Neural crest cell (in vitro differentiated cells): ENCODE measurements around the gene SRGAP3. TPM values are rescaled to one million over a fixed set of nuclear protein-coding genes. Genes with fewer than 3 reads are reported as not detected.

ENCODE experiments used
- DNase-seq: peaks from one replicate; pipeline ENCODE4 v3.0.0; 2021; ENCODE audit warnings: low read depth, mixed read lengths, low spot score
- H3K27ac Mint-ChIP-seq: one replicate; pipeline ENCODE4 v1.8.0; 2021; ENCODE audit warnings: mild to moderate bottlenecking, mixed read lengths; ENCODE audit not compliant: unreplicated experiment
- H3K27me3 Mint-ChIP-seq: 2 replicates; pipeline ENCODE4 v1.8.0; 2021; ENCODE audit warnings: low read depth, mild to moderate bottlenecking, mixed read lengths
- H3K36me3 Mint-ChIP-seq: 2 replicates; pipeline ENCODE4 v1.8.0; 2021; ENCODE audit warnings: low read depth, mild to moderate bottlenecking, mixed read lengths
- H3K4me1 Mint-ChIP-seq: 2 replicates; pipeline ENCODE4 v1.8.0; 2021; ENCODE audit warnings: mixed read lengths
- H3K4me3 Mint-ChIP-seq: one replicate; pipeline ENCODE4 v1.8.0; 2021; ENCODE audit warnings: mild to moderate bottlenecking, mixed read lengths
- H3K9me3 Mint-ChIP-seq: 2 replicates; pipeline ENCODE4 v1.8.0; 2021; ENCODE audit warnings: mixed read lengths
- total RNA-seq: library from RNA; stranded (reverse); gene quantifications from 2 replicates; pipeline ENCODE4 v1.2.1, GENCODE V29; 2021
- TF ChIP-seq, protein P1 (sequence below): fragments of 200-600 bp; sonication (generic); conservative IDR thresholded peaks from 2 replicates; pipeline ENCODE4 v1.5.0; 2021; ENCODE audit warnings: antibody characterized with exemption, mild to moderate bottlenecking

Gene SRGAP3
- total RNA-seq, 1 donor from 2014 or later: 58.4 TPM

DNA sequence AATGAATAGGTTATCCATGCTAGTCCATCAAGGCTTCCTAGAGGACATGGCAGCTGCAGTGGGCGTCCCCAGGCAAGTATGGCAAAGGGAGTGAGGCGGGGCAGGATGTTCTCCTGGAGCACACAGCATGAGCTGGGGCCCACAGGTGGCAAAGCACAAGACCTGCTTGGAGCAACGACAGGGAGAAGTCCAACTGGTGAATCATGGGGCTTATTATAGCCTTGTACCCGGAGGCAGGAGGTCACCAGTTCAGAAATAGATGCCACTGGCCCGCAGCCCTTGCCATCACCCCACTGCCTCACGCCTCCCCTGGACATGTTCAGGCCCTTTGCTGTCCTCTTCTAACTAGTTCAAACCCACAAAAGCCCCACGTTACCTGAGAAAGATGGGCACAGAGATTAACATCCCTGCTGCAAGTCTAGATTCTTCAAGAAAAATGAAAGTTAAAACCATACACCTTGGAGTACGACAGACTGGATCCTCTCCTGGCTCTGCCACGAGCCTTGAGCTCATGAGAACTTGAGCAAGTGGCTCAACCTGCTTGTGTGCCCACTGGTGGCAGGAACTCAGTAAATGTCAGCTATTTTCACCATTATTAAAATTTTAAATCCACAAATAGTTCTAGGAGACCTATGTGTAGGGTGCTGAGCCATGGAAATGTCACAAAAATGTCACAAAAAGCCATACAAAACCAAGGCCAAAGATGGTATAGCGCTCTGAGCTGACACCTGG is 1.8 kb upstream of the SRGAP3 start:
- Mint-ChIP-seq H3K4me3 (peak overlapping the region; percentile 14), H3K9me3 (no peaks in the 10 kb centered on the region), H3K4me1 (peaks cover 40% of the 10 kb centered on the region), H3K36me3 (no peaks in the 10 kb centered on the region), H3K27me3 (no peaks in the 10 kb centered on the region), H3K27ac (no peak overlapping the region)
- no peak for DNase-seq
- TF ChIP-seq, protein P1, sequence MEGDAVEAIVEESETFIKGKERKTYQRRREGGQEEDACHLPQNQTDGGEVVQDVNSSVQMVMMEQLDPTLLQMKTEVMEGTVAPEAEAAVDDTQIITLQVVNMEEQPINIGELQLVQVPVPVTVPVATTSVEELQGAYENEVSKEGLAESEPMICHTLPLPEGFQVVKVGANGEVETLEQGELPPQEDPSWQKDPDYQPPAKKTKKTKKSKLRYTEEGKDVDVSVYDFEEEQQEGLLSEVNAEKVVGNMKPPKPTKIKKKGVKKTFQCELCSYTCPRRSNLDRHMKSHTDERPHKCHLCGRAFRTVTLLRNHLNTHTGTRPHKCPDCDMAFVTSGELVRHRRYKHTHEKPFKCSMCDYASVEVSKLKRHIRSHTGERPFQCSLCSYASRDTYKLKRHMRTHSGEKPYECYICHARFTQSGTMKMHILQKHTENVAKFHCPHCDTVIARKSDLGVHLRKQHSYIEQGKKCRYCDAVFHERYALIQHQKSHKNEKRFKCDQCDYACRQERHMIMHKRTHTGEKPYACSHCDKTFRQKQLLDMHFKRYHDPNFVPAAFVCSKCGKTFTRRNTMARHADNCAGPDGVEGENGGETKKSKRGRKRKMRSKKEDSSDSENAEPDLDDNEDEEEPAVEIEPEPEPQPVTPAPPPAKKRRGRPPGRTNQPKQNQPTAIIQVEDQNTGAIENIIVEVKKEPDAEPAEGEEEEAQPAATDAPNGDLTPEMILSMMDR: no peak

DNA sequence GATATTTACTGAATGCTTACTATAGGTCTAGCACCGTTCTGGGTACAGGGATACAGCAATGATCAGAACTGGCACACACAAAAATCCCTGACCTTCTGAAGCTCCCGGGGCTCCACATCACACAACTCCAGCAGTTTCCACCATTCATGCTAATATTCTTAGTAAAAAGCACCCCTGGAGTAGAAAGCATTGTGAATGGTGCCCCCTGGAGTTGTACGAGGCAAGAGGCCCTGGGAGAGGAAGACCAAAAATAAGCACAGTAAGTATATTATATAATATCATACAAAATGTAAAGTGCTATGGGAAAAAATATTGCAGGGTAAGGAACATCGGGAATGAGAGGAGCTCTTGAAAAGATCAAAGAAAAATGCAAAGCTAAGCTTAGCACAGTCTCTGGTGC is 790 bp upstream of the SRGAP3 start:
- H3K27me3 Mint-ChIP-seq: no peaks in the 10 kb centered on the region
- H3K4me1 Mint-ChIP-seq: peaks cover 50% of the 10 kb centered on the region
- peaks cover 4% of the 10 kb centered on the region for H3K36me3 Mint-ChIP-seq
- no peak for DNase-seq
- no peaks in the 10 kb centered on the region for H3K9me3 Mint-ChIP-seq
- peak overlapping the region; percentile 89 for H3K4me3 Mint-ChIP-seq
- TF ChIP-seq, protein P1: peak; percentile 44
- no peak overlapping the region for H3K27ac Mint-ChIP-seq

DNA sequence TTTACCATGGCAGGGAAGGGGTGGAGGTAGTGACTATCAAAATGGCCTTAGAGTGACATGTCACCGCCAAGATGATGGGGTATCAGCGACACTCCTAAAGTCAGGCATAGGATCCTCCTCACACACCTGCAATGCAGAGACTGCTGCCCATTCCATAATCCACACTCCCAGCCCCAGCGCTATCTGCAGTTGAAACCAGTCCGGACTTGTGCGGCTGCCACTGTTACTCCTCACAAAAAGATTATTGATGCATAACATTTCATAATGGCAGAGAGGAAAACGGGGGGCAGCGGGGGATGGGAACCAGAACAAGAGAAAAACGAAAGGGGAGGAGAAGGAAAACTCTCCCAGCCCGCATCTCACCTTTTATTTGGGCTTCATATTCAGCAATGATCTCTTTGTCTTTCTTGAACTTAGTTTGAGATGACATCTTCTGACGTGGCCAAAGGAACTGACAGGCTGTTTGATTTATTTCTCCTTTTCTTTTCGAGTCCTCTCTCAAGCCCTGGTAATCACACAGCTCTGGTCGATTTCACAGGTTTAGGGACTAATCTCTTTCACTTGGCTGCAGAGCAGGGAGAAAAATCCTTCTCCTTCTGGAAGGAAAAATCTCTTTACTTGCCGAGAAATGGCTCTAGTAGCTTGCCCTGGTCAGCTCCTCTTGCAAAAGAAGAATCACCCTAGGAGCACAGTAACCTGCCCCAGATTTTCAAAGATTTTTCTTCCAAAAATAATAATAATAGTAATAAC is 749 bp downstream of the SRGAP3 start:
- peaks cover 5% of the 10 kb centered on the region for H3K36me3 Mint-ChIP-seq
- peaks cover 66% of the 10 kb centered on the region for H3K4me1 Mint-ChIP-seq
- DNase-seq: no peak

GRCh38 chr3:9247941-9248521 is 1.4 kb downstream of the SRGAP3 start:
- DNase-seq: peak; percentile 20
- H3K9me3 Mint-ChIP-seq: no peaks in the 10 kb centered on the region
- peaks cover 68% of the 10 kb centered on the region for H3K4me1 Mint-ChIP-seq
- H3K4me3 Mint-ChIP-seq: peak overlapping the region; percentile 89
- TF ChIP-seq, protein P1: no peak
- no peaks in the 10 kb centered on the region for H3K27me3 Mint-ChIP-seq
- H3K27ac Mint-ChIP-seq: peak overlapping the region; percentile 67
- H3K36me3 Mint-ChIP-seq: peaks cover 5% of the 10 kb centered on the region

More for the DNA sequence above, 749 bp downstream of the SRGAP3 start:
- no peaks in the 10 kb centered on the region for H3K9me3 Mint-ChIP-seq
- TF ChIP-seq, protein P1: no peak
- peak overlapping the region; percentile 89 for H3K4me3 Mint-ChIP-seq
- H3K27me3 Mint-ChIP-seq: no peaks in the 10 kb centered on the region
- H3K27ac Mint-ChIP-seq: peak overlapping the region; percentile 14

DNA sequence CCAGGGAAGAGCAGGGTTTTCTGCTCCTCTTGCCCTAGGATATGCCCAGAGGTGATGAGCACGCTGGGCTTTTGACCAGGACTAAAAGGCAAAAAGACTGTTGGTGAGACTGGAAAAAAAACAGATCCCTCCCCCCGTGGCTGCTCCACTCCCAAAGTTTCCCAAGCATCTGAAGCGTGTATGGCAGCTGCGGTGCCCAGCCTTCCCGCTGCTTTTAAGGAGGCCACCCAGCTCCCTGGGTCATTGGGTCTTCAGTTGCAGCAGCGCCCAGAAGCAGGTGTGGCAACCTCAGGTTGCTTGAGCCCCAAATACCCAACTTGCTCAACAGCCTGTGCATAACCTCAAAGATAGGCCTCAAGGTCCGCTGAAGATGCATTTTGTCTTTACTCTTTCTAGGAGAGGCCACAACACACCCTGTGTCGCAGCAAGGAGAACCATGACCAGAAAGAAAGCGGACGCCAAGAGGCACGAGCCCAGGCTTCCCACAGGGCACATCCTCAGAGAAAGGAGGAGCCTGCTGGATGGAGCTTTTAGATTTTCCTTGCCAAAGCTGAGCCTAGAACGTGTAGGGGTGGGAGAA is 2.0 kb downstream of the SRGAP3 start:
- Mint-ChIP-seq H3K27me3 (no peaks in the 10 kb centered on the region), H3K9me3 (no peaks in the 10 kb centered on the region), H3K36me3 (peaks cover 5% of the 10 kb centered on the region), H3K4me3 (peak overlapping the region; percentile 89), H3K4me1 (peaks cover 71% of the 10 kb centered on the region), H3K27ac (peak overlapping the region; percentile 54)
- TF ChIP-seq, protein P1: no peak
- no peak for DNase-seq
